HG03196 (cell line): ENCODE data around the gene JAKMIP1.
A peak's percentile ranks its signal among the peaks of the same experiment; 100 is the strongest.

Experiments
- ATAC-seq: cut with Tn5 transposase; IDR thresholded peaks from one replicate; pipeline ENCODE4 v1.9.1; 2021; ENCODE audit not compliant: unreplicated experiment

JAKMIP1 gene

DNA sequence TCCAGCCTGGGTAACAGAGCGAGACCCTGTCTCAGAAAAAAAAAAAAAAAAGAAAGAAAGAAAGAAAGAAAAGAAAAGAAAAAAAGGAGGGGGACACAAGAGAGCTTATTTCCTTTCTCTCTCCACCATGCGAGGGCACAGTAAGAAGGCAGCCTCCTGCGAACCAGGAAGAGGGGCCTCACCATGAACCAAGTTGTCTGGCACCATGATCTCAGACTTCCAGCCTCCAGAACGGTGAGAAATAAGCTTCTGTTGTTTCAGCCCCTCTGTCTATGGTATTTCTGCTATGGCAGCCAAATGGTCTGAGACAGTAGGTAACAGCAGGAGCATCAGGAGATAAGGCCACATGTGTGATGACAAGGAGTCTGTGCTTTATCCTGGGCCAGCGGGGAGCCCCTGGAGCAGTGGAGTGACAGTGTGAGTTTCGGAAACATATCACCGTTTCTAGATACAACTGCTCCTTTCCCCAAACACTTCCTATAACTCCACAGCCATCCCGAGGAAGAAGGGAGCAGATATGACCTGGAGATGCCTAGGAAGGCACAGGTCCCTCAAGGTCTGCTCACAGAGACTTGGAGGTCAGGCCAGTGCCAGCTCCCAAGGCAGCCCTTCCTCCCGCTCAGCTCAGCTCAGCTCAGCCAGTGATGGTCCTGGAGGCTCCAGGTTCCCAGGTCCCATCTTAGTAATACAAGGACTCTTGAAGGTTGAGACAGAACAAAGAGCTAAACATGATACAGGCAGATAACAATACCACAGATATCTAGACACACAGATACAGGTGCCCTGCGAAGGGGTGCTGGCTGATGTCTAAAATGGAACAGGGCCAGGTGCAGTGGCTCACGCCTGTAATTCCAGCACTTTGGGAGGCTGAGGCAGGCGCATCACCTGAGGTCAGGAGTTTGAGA is 17.7 kb downstream of the JAKMIP1 start:
- ATAC-seq, result no peak

DNA sequence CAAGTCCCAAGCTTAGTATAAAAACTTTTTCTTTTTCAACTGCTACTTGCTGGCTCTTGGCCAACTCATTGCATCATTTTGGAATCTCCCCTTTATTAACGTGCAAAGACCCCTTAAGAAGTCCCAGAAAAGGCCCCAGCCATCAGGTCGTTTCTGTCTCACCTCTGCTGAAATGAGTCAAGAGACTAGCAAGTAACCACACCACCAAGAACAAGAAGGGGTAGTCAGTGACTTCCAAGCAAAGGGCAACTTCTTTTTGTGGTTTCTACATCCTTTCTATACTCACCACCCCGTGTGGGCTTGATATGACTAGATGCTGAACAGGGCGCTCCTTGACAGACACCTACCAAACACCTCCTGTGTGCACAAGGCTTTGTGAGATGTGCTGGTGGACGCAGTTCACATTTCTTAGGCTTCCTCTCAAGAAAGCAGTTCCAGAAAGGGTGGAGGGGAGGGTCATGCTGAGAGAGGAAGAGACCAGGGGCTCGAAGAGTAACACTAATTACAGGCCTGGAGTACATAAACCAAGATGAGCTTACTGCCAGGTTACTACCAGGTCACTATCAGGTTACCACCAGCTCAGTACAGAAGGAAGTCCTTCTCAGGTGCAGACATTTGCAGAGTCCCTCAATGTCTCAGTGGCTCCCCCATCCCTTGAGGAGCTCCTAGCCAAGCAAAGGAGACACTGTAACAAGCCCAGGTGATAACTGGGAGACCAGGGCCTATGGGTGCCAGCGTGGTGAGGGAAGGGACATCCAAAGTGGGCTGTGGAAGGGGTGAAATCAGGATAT is 19.3 kb downstream of the JAKMIP1 start:
- ATAC-seq, result peak; percentile 88

DNA sequence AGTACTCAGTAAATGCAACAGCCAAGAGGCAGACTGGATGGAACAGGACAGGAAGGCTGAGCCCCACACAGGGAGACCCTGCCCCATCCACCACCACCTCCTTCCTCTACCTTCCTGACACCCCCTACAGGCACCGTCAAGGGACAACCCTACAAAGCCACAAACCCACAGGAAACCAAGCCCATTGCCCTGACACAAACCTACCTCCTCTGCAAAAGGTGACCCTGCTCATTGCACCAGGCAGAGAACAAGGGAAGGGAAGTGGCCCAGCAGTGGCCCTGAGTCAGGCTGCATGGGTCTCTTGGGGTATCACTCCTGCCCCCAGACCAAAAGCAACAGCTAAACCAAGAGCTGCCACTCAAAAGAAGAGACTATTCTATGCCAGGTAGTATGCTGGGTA is 21.0 kb downstream of the JAKMIP1 start:
- ATAC-seq, result no peak

DNA sequence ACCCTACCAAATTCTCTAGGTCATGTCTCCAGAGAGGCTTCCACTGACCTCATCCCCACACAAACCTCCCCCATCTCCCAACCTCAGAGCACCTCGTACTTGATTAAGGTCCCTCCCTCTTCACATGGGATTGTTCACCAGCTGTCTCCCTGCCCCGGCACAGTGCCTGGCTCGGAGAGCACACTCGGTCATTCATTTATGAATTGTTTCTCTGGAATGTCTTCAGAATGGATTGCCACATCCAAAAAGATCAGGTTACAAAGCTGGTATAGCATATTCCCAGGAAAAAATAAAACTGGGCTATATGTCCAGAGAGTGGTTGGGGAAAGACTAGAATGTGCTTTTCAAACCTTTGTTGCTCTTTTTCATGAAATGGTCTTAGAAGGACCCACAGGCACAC is 21.6 kb downstream of the JAKMIP1 start:
- ATAC-seq, result no peak

DNA sequence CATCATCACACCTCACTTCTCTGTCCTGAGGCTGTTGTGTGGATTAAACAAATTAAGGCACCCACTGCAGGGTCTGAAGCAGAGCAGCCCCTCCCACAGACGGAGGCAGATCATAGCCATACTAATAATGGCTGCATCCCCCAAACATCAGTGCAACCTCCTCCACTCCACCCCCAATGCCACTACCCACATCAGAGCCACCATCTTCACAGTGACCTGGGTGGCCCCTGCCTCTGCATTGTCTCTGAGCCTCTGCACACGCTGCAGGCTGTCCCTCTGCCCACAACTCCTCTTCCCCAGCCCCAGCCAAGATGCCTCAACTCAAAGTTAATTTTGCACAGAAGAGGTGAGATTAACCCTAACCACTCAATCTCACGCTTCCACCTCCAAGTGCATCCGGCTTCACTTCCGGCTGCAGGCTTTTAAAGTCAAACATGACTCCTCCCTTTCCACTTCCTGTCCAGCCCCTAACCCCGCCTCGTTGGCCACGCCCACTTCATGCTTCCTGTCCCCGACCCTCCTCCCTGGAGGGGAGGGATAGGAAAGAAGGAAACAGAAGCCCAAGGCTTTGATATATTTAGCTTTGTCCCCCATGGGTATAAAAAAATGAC is 22.7 kb downstream of the JAKMIP1 start:
- no peak for ATAC-seq

DNA sequence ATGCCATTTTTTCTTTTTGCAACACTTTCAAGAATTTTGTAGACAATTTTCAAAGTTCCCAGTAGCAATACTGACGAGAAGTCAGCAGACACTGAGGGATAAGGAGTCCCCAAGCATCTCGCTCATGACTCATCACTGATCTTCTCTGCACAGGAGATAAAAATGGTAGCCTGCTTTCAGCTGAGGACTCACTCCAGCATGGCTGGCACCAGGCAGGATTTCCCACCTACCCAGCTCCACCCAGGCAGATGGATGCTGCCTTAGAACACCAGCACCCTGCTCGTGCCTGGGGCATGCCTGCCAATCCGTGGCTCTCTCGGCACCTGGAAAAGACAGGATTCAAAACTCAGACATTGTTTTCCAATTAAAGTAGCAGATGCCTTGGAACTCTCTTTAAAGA is 24.9 kb downstream of the JAKMIP1 start:
- no peak for ATAC-seq

DNA sequence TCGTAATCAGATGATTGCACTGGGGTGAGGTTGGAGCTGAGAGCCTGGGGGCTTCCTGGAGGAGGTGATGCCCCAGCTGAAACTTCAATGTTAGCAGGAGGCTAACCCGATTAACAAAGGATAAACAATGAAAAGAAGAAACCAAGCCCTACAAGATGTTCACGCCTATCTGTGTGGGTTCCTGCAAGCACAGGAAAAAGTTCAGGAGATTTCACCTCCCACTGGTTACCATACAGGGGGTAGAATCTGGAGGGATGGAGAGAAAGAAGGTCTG is 27.5 kb downstream of the JAKMIP1 start:
- ATAC-seq, result no peak

DNA sequence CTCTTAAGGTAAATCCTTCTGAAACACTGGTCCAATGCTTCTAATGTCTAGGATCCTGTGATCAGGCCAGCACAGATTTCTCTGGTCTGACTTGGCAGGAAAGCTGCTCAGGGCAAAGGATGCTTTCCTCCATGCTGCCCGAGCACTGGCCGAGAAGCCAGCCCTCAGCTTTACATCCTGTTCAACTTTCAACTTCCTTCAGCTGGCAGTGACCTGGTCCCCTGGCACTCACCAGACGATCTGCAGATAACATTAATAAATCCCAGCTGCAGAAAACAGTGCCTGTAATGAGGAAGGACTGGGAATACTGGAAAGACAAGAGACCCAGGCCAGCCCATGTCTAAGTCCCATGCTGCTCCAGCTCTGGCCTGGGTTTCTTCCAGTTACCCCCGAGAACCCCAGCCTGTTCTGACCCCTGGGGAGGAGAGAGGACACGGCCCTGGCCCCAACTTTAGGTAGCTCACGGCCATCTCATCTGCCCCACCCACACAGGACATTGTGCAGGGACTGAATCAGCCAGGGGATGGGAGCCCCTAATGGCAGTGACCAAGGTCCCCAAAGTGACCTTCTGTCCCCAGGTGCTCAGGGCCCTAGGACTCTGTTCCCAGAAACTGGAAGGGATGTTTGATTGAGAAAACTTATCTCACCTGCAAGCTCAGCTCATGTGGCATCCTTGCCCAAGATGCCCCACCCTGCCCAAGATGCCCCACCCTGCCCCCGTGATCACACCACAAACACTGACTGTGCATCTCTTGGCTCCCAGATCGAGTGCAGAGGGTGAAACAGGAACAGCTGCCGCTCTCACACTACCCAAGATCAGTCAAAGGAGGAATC is 28.0 kb downstream of the JAKMIP1 start:
- ATAC-seq, result no peak

DNA sequence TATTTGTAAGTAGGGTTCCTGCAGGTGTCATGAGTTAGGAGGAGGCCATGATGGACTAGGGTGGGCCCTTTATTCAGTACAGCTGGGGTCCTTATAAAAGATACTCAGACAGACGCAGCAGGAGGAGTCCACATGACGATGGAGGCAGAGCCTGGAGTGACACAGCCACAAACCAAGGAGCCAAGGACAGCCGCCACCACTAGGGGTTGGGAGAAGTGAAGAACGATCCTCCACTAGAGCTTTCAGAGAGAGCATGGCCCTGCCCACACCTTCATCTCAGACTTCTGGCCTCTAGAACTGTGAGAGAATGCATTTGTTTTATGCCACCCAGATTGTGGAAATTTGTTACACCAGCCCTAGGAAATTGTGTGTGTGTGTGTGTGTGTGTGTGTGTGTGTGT is 31.1 kb downstream of the JAKMIP1 start:
- ATAC-seq, result no peak

DNA sequence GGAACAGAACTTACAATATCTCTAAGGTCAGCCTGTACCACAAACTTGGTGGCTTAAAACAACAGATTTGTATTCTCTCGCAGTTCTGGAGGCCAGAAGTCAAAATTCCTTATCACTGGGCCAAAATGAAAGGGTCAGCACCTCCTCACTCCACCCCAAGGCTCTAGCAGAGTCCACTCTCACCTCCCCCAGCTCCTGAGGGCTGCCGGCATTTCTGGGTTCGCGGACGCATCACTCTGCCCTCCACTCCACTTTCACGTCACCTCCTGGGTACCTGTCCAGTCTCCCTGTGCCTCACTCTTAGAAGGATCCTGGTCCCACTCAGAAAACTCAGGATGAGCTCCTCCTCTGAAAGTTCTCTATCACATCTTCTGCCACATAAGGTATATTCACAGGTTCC is 34.6 kb downstream of the JAKMIP1 start:
- ATAC-seq, result no peak

DNA sequence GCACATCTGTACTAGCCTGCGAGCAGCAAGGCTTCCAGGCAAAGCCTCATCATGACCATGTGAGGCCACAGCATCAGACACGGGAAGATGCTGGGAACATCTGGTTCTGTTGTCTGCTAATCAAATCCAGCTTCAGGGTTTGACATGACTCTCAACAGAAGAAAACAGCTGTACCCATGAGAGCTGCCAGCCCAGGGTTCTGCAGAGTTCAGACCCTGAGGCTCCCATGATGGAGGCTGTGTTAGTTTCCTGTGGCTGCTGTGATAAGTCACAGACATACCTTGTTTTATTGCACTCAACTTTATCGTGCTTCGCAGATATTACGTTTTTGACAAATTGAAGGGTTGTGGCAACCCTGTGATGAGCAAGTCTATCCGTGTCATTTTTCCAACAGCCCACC is 37.5 kb downstream of the JAKMIP1 start:
- ATAC-seq, result no peak

DNA sequence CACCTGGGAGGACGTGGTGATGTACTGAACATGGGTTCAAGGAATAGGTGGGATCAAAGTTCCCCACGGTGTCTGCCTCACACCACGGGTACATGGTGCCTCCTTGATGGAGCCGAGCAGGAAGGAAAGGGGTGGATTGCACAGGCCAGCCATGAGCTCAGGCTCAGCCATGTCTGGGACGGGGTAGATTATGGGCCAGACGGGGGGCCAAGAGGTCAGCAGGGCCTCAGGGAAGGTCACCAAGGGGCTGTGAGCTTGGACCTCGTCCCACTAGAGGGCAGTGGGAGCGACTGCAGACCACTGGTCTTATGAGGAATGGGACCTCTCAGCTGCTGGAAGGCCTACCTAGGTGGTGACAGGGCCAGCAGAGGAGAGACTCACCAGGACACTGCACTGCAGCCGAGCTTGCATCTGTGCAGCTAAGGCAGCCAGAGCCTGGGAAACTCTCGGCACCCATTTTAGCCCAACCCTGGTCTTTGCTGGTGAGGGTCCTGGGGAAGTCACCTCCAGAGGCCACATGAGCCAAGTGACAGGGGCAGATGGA is 38.4 kb downstream of the JAKMIP1 start:
- ATAC-seq, result no peak

DNA sequence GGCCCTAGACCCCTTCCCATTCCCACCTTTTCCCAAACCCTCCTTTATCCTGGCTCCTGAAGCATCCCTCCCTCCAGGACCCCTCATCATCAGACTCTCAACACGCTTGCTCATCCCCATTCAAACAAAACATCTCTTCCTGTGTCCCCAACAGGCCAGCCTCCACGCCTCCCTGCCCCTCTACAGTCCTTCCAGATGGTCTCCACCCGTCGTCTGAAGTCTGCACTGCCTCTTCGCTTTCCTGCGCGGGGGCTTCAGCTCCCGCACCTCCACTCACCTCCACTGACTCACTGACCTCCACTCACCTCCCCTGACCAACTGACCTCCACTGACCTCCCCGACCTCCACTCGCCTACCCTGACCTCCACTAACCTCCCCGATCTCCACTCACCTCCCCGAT is 39.8 kb downstream of the JAKMIP1 start:
- ATAC-seq, result no peak

DNA sequence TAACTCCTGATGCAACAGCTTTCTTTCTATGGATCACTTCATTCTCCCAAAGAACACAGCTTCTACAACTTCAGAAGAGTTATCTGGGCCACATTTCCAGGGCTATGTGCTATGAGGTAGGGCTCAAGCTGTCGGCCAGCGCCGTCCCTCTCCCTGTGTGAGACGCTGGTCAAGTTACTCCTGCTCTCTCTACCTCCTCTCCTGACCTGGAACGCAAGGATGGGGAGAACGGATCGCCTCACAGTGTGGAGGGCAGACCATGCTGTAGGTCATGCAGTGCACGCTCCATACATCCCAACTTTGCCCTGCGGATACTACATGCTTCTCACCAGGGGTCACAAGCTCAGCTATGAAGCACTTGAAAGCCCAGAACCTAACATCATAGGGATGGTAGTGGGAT is 42.4 kb downstream of the JAKMIP1 start:
- ATAC-seq, result no peak

DNA sequence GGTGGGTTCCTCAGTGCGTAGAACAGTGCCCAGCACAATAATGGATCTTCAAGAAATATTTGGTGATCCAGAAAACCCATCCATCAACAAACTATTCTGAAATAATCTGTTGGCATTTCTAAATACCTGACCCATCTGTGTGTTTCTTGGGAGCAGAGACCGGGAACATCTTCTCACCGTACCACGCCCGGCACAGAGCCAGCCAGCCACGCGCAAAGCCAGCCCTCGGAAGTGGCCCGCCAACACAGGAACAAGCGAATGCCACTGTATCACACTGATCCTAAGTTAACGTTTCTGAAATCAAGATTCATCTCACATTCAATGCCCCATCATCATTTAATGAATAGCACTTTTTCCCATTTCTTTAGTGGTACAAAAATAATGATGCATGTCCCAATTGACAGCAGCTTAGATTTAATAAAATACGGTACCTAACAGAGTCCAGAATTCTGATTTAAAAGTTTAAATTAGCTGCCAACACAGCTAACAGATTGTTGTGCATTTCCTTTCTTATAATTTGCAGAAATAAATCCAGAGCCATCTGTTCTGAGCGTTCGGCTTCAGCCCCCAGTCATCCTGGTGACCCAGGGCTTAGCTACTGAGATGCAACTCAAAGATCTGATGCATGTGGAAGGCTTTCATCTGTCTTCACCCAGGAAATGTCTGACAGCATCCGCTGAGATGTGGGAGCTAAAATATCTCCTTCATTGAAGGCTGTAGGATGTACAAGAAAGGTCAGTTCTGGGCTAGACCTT is 44.2 kb downstream of the JAKMIP1 start:
- ATAC-seq, result no peak

DNA sequence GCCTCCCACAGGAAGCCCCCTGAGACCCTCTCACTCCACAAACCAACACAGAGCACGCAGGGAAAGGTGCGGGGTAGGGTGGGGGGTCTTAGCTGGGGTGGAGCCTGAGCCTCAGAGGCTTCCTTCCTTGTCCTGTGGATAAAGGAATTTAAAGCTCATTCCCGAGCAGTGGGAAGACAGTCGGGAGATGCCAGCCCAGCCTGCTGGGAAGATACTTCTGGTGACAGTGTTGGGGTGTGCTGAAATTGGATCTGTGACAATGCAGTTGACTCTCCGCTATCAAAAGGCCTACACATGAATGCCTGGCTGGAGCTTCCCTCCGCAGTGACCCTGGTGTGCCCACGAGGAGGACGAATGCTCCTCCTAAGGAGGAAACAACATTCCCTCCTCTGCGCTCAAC is 45.5 kb downstream of the JAKMIP1 start:
- ATAC-seq, result no peak

DNA sequence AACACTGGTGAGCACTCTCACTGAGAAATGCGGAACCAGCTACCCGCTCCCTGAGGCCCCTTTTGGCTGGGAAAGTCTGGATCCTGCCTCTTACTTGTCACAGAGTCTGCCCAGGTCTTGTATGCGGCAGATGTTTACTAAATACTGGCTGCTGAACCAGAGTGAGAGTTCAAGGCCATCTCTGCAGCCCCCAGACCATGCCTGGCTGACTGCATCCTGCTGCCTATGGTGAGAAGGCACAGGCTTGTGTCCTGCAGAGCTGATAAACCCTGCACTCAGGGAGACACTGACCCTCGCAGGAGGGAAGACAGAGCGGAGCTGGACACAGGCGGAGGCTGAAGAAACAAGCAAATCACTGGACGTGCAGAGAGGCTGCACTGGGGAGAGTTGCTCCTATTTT is 46.5 kb downstream of the JAKMIP1 start:
- ATAC-seq, result no peak

DNA sequence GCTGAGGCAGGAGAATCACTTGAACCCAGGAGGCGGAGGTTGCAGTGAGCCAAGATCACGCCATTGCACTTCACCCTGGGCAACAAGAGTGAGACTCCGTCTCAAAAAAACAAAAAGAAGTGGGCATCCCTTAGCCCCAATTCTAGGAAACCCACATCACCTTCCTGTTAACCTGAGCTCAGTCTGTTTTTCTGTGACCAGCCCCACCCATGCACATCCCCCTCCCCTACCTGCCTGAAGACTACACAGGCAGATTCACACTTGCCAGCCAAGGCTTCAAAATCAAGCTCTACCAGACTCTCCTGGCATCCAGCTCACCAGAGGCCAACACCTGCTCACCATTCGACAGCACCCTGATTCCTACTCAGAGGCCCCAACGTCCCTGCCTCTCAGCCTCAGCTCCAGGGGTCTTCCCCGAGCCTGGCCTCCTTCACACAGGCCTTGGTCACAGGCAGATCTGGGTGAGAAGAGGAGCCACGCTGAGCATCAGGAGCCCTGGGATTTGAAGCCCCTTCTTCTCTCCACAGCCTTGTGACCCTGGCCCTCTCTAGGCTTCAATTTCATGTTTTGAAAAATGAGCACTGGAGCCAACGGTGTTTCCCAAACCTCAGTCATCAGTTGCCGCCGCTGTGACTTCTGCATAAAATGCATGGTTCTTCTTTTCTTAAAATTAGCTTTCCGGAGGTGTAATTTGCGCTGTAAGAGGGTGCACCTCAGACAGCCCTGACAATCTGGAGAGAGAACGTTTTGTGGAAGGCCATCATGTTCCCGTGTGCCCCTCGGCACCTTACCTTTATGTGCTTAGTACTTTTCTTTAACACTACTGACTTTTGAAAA is 47.3 kb downstream of the JAKMIP1 start:
- ATAC-seq, result no peak

DNA sequence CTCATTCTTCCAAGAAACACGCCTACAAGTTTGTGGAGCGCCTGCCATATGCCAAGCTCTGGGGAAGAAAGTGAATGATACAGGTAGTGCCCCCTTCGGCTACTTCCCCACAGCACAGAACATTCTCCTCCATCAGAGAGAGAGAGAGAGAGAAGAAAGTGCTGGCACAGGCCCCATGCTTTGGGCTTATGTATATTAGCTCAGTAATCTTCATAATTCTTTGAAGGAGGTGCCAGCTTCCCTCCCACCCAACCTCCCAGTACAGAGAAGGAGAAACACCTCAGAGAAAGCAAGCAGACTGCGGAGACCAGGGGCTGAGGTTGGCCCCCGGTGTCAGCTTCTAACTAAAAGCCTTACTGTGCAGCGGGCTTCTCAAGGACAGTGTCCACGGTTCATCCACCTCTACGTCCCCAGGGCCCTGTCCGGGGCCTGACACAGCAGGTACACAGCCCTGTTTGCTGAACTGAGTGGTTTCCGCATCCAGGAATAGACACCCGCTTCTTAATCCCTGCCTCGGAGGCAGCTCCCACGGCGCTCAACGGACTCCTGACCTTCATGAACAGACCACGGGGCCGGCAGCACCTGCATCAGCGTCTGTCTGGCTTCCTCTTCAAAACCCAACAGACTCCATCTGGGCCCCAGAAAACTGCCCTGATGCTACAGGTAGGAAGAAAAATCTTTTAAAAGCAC is 50.2 kb downstream of the JAKMIP1 start:
- no peak for ATAC-seq
